Thyroid gland (tissue), 4 donors: ENCODE measurements around the gene RETREG3. TPM values are rescaled to one million over a fixed set of nuclear protein-coding genes. Genes with fewer than 3 reads are reported as not detected.
"Not testable (repeated sequence)": the region's sequence is repeated elsewhere in the genome, so short reads cannot be mapped to it uniquely, and the experiment has no call there.

Experiments
- DNase-seq, 2 donors: peaks; one replicate each; pipeline ENCODE4 v3.0.0-alpha.2; 2019
- H3K27ac ChIP-seq, 3 donors: fragments of 200-600 bp; sonication (generic); 1 replicate in 2 of 3; 2 replicates in 1 of 3; pipeline ENCODE4 v1.5.1; 2016 to 2019; ENCODE audit warnings: mild to moderate bottlenecking in 1 of 3, moderate library complexity in 1 of 3
- H3K27me3 ChIP-seq: fragments of 200-600 bp; sonication (generic); one replicate; pipeline ENCODE4 v1.5.1; 2019
- H3K36me3 ChIP-seq, 2 donors: fragments of 200-600 bp; sonication (generic); one replicate each; pipeline ENCODE4 v1.5.1; 2016 to 2019
- H3K4me1 ChIP-seq, 2 donors: fragments of 200-600 bp; sonication (generic); one replicate each; pipeline ENCODE4 v1.5.1; 2017 to 2019
- H3K4me3 ChIP-seq, 3 donors: fragments of 200-600 bp; sonication (generic); replicated peaks in 1 of 3; 1 replicate in 2 of 3; 2 replicates in 1 of 3; pipeline ENCODE4 v1.5.1; 2016; ENCODE audit warnings: mild to moderate bottlenecking in 1 of 3
- H3K9me3 ChIP-seq: fragments of 200-600 bp; sonication (generic); one replicate; pipeline ENCODE4 v1.5.1; 2017
- CTCF ChIP-seq, 6 experiments: fragments of 200-600 bp in 3 of 6; fragments of 450-650 bp in 3 of 6; sonication (generic) in 3 of 6; IDR thresholded peaks; one replicate each; pipeline ENCODE4 v1.5.1; 2016 to 2019; ENCODE audit warnings: antibody characterized with exemption in 6 of 6, mild to moderate bottlenecking in 2 of 6, inconsistent platforms in 1 of 6, moderate library complexity in 1 of 6
- POLR2A ChIP-seq, 2 donors: fragments of 450-650 bp; IDR thresholded peaks; one replicate each; pipeline ENCODE4 v1.6.1; 2017; ENCODE audit warnings: antibody characterized with exemption in 2 of 2, mild to moderate bottlenecking in 2 of 2, moderate library complexity in 1 of 2
- WGBS, 2 donors: methylation state at CpG; one replicate each; pipeline ENCODE4 v1.1.5; 2017; 5-methylcytosine and 5-hydroxymethylcytosine counted together
- intact Hi-C: fragments of 100-400 bp; cut with DNase I; formaldehyde crosslinking; loops from one replicate; pipeline ENCODE4 v1.15.1; 2023
- total RNA-seq, 4 donors: library from RNA; depleted of rRNA; stranded (reverse); fragments of >200 nt; gene quantifications; one replicate each; pipeline ENCODE4 v1.2.3, GENCODE V29; 2016

Gene RETREG3
- total RNA-seq, 4 donors from 2014 or later = 61.9 to 74.4 (median 72.1) TPM

GRCh38 chr17:42554250-42555121, 54.7 kb downstream of the RETREG3 start:
- 0 to 1% methylated on average over 19 to 40 of the region's 82 CpGs for WGBS, 2 donors
- H3K36me3 ChIP-seq = no peaks in the 10 kb centered on the region
- peak; percentile 4 to 92 for TF ChIP-seq POLR2A (IDR thresholded peaks at IDR 0.05)
- peak in 1 of 6 experiments; percentile 16 for TF ChIP-seq CTCF (IDR thresholded peaks at IDR 0.05)
- no peaks in the 10 kb centered on the region for H3K27me3 ChIP-seq
- peak overlapping the region; percentile 37 to 74 (median 59) for H3K4me3 ChIP-seq
- intact Hi-C loops = no loop called here
- no peaks in the 10 kb centered on the region for H3K9me3 ChIP-seq
- H3K27ac ChIP-seq = peak overlapping the region; percentile 71 to 94 (median 86)
- peak; percentile 89 to 91 for DNase-seq
- H3K4me1 ChIP-seq = peaks cover 13 to 16% of the 10 kb centered on the region in 2 donors

- no peak for DNase-seq
- WGBS, 2 donors = 57 to 60% methylated on average over 11 to 15 of the region's 16 CpGs
- Histone ChIP-seq H3K27ac (peak overlapping the region; percentile 71 to 94 (median 86)), H3K36me3 (no peaks in the 10 kb centered on the region), H3K27me3 (no peaks in the 10 kb centered on the region), H3K9me3 (no peaks in the 10 kb centered on the region), H3K4me3 (peak overlapping the region; percentile 37 to 74 (median 59)), H3K4me1 (peaks cover 15 to 18% of the 10 kb centered on the region in 2 donors)
- TF ChIP-seq CTCF (IDR thresholded peaks at IDR 0.05) (no peak), POLR2A (IDR thresholded peaks at IDR 0.05) (no peak)
- intact Hi-C loops = no loop called here
Observed at GRCh38 chr17:42553866-42554249, 55.3 kb downstream of the RETREG3 start.

GRCh38 chr17:42553161-42553818, 55.9 kb downstream of the RETREG3 start:
- H3K9me3 ChIP-seq = no peaks in the 10 kb centered on the region
- no peaks in the 10 kb centered on the region for H3K27me3 ChIP-seq
- intact Hi-C loops = no loop called here
- WGBS, 2 donors = 81 to 84% methylated on average over 38 to 43 of the region's 45 CpGs
- H3K36me3 ChIP-seq = no peaks in the 10 kb centered on the region
- H3K4me3 ChIP-seq = peak overlapping the region in 1 of 3 donors; percentile 74
- TF ChIP-seq POLR2A (IDR thresholded peaks at IDR 0.05) (no peak), CTCF (IDR thresholded peaks at IDR 0.05) (no peak)
- H3K27ac ChIP-seq = no peak overlapping the region
- no peak for DNase-seq
- H3K4me1 ChIP-seq = peaks cover 20 to 23% of the 10 kb centered on the region in 2 donors

GRCh38 chr17:42552736-42553135, 56.4 kb downstream of the RETREG3 start, which contains the start of gene HSD17B1:
HSD17B1 (plus strand) TSS chr17:42552923; CDS start chr17:42552934, 11 bp downstream.
- H3K27me3 ChIP-seq, H3K27ac ChIP-seq, intact Hi-C loops, H3K36me3 ChIP-seq, H3K9me3 ChIP-seq, DNase-seq: not testable (repeated sequence)
- H3K4me3 ChIP-seq = peak within 1 kb of the TSS in 1 of 3 donors; percentile 74
- peaks cover 23 to 26% of the 10 kb centered on the region in 2 donors for H3K4me1 ChIP-seq
- 94 to 95% methylated on average over 8 to 15 of the region's 15 CpGs for WGBS, 2 donors

- no peaks in the 10 kb centered on the region for H3K9me3 ChIP-seq
- H3K4me3 ChIP-seq = no peak overlapping the region
- no peak for DNase-seq
- H3K27ac ChIP-seq = no peak overlapping the region
- peaks cover 16 to 18% of the 10 kb centered on the region in 2 donors for H3K4me1 ChIP-seq
- intact Hi-C loops = no loop called here
- no peaks in the 10 kb centered on the region for H3K27me3 ChIP-seq
- no peak for TF ChIP-seq POLR2A (IDR thresholded peaks at IDR 0.05)
- TF ChIP-seq CTCF (IDR thresholded peaks at IDR 0.05) = no peak
- H3K36me3 ChIP-seq = peaks cover 0 to 4% of the 10 kb centered on the region in 2 donors
- WGBS, 2 donors = 79 to 80% methylated on average over 14 of the region's 14 CpGs
Observed at GRCh38 chr17:42548993-42549755, 60.0 kb downstream of the RETREG3 start.
